Neural cell (in vitro differentiated cells): ENCODE measurements around the gene SLC17A7.

Source experiments
- CTCF ChIP-seq: fragments of 450-650 bp; IDR thresholded peaks from 2 replicates; pipeline ENCODE4 v1.5.1; 2014; ENCODE audit warnings: antibody characterized with exemption, mild to moderate bottlenecking, moderate library complexity; ENCODE audit not compliant: poor library complexity, severe bottlenecking
- EP300 ChIP-seq: fragments of 450-650 bp; conservative IDR thresholded peaks from 2 replicates; pipeline ENCODE4 v1.6.1; 2014; ENCODE audit warnings: antibody characterized with exemption, mild to moderate bottlenecking, moderate library complexity; ENCODE audit not compliant: poor library complexity, severe bottlenecking
- EZH2 ChIP-seq: fragments of 200-600, 300-800 bp; shearing (Covaris generic), sonication (generic); IDR thresholded peaks from 2 replicates; pipeline ENCODE4 v1.6.1; 2014; ENCODE audit warnings: antibody characterized with exemption, low read length, borderline replicate concordance, mild to moderate bottlenecking; ENCODE audit not compliant: insufficient read depth, poor library complexity, severe bottlenecking
- MXI1 ChIP-seq: fragments of 450-650 bp; conservative IDR thresholded peaks from 2 replicates; pipeline ENCODE4 v1.6.1; 2014; ENCODE audit warnings: antibody characterized with exemption, mild to moderate bottlenecking; ENCODE audit not compliant: poor library complexity, severe bottlenecking
- POLR2AphosphoS5 ChIP-seq: IDR thresholded peaks from 2 replicates; pipeline ENCODE4 v1.6.1; 2012
- REST ChIP-seq: IDR thresholded peaks from 2 replicates; pipeline ENCODE4 v1.6.1; 2012; ENCODE audit warnings: borderline replicate concordance

GRCh38 chr19:49441210-49441959, at the start of gene SLC17A7:
- no peak for TF ChIP-seq EZH2
- TF ChIP-seq CTCF, result no peak
- no peak for TF ChIP-seq REST
- no peak for TF ChIP-seq MXI1
- no peak for TF ChIP-seq EP300
- no peak for TF ChIP-seq POLR2AphosphoS5
